Measurements from ENCODE around the gene TNFRSF12A.

DNA sequence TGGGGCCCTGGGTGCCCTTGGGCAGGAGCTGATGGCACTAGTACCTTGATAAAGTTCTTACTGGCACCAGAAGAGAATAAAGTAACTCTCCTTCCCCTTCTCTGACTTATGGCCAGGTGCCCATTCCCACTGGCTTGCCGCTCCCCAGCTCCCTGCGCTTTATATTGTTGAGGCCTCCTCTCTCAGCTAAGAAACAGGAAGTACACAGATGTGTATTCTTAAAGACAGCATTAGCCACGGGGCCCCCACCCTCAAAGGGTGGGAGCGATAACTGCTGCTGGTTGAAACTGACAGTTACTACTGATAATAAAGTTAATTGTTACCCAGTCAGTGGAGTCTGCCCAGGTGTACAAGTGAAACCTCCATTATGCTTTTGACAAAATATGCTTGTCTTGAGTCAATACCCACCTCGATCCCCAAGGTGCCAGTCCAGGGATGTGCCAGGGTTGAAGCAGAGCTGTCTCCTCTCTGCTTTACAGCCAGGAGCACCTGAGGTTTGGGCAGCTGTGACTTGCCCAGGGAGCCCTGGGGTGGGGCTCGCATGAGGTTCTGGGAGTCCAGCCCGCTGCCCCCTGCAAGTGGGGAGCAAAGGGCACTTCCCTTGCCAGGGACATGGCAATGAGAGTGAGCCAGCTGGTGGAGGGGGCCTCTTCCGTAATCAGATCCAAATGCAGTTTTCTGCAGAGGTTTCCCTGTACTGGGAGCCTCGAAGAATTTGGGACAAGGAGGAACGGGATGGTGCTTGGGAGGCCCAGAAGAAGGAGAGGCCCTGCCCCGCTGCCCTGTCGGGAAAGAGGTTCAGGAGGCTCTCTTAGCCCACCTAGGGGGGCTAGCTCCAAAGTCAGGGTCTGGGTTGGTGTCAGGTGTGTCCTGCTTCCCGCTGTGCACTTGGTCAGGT, 12.9 kb upstream of the TNFRSF12A start:
- TF ChIP-seq PKNOX1 (IDR thresholded peaks at IDR 0.05) (no peak), SUZ12 (IDR thresholded peaks at IDR 0.05) (no peak), BHLHE40 (IDR thresholded peaks at IDR 0.05; ENCODE audit: borderline replicate concordance) (no peak), TARDBP (IDR thresholded peaks at IDR 0.05) (no peak), ARNT (IDR thresholded peaks at IDR 0.05) (no peak), FOXK2 (IDR thresholded peaks at IDR 0.05) (no peak), SP1 (IDR thresholded peaks at IDR 0.05) (no peak), NFRKB (IDR thresholded peaks at IDR 0.05) (no peak), FOXM1 (IDR thresholded peaks at IDR 0.05; ENCODE audit: borderline replicate concordance) (no peak), HDGF (IDR thresholded peaks at IDR 0.05; ENCODE audit: borderline replicate concordance) (no peak), ELF4 (IDR thresholded peaks at IDR 0.05) (no peak), FOXA1 (IDR thresholded peaks at IDR 0.05) (no peak)

Data from HEK293T (cell line).